ENCODE measurements around the gene TMPRSS2.

DNA sequence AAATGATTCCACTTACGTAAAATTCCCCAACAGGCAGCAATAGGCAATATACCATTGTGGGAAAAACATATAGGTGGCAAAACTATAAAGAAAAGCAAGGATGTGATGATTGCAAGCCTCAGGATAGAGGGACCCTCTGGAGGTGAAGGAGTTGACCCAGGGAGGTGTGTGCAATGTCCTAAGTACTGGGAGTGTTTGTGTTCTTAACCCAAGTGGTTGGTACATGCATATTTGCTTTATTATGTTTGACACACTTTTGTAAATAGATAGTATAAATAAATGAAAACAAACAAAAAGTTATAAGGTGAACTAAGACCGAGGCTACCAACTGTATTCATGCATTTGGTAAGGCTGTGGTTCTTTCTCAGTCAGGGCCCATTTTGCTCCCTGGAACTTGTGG lies 74.4 kb downstream of the TMPRSS2 start:
- TF ChIP-seq CTCF (IDR thresholded peaks at IDR 0.05) (no peak), POLR2A (IDR thresholded peaks at IDR 0.05) (no peak)
